Eye (tissue), 1 donor: Measurements from ENCODE around the gene TOX3.

Experiments
- DNase-seq: peaks from one replicate; pipeline ENCODE4 v3.0.0-alpha.2; 2015

Gene TOX3

DNA sequence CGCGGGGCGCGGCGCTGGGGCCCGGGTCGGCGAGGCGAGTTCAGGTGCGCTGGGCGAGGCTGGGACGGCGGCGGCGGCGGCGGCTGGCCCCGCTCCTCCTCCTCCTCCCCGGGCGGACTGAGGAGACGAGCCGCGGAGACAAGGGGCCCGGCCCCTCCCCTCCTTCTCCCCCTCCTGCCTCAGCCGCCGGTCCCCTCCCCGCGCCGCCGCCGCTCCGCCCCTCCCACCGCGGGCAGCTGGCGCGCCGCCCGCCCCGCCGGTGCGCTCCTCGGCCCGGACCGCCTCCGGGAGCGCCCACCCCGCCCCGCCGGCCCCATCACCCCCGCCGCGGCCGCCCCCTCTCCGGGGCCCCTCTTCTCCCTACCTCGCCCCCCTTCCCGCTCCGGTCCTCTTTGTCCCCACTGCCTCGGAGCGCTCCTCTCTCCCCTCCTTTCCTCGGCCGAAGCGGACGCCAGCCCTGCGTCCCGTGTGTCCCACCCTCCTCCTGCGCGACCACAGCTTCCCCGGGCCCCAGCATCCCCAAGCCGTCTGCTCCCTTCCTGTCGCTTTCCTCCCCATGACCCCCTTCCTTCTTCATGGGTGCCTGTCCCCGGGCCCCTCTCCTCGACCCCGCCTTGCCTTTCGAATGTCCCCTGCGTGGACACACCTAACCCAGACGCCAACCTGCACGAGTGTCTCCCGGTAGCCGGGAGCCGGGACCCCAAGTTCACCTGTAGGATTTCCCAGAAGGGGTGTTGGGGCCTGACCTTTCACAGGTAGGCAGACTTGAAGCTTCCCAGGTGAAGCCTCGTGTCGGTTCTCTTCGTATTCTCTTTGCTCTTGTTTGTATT, at the start of gene TOX3:
Gene TOX3, minus strand, starts transcription at position 140 of the 830 bp plus-strand sequence. CDS start 420 bp downstream, outside the sequence.
- peak; percentile 82 for DNase-seq

DNA sequence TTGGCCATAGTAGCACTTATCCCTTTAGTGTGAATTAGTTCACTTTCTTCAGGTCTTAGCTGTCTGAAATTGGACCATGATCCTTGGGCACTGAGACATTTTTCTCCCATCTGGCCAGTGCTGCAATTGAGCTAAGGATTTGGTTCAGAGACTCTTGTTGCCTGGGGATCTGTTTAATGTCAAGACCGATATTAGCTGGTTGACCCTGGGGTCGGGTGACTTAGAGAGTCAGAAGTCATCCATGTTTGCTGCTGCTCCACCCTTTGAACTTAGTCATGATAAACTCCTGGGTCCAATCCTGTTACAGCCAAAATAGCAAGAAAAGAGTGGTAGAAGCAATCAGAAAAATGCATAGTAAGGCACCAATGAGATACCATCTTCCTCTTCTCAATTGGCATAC, 45.8 kb upstream of the TOX3 start:
- DNase-seq, result no peak

- DNase-seq, result no peak
Measured at GRCh38 chr16:52591934-52592592, 45.1 kb upstream of the TOX3 start.

GRCh38 chr16:52591471-52591870, 44.5 kb upstream of the TOX3 start:
- DNase-seq, result no peak

DNA sequence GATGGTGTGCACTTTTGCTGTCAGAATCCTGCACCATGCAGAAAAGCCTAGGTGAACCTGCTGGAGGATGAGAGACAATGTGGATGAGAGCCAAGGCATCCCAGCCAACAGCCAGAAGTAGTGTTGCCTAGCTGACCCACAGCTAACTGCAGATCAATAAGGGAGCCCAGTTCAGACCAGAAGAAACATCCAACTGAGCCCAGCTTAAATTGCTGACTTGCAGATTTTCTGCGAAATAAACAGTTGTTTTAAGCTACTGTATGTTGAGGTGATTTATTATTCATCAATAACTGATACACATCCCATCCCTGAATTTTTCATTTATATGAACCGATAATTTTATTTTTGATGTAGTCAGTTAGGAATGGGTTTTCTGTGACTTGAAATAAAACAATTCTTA, 39.2 kb upstream of the TOX3 start:
- no peak for DNase-seq

GRCh38 chr16:52584354-52585320, 37.7 kb upstream of the TOX3 start:
- no peak for DNase-seq

GRCh38 chr16:52581530-52581929, 34.6 kb upstream of the TOX3 start:
- no peak for DNase-seq

DNA sequence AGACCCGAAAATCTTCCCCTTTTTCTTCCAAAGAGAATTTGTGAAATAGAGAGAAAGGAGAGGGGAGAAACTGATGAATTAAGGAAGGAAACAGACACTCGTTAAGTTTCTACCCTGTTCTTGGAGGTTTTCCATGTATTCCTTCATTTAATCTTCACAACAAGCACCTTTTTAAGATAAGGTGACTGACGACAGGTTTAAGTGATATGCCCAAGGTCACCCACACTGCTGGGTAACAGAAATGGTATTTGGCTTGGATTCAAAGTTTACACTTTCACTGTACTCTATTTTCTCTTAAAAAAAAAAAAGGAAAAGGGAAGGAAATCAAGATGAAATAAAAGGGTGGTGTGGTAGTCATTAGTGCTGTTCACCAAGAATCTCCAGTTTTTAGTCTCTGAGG, 33.5 kb upstream of the TOX3 start:
- no peak for DNase-seq

DNA sequence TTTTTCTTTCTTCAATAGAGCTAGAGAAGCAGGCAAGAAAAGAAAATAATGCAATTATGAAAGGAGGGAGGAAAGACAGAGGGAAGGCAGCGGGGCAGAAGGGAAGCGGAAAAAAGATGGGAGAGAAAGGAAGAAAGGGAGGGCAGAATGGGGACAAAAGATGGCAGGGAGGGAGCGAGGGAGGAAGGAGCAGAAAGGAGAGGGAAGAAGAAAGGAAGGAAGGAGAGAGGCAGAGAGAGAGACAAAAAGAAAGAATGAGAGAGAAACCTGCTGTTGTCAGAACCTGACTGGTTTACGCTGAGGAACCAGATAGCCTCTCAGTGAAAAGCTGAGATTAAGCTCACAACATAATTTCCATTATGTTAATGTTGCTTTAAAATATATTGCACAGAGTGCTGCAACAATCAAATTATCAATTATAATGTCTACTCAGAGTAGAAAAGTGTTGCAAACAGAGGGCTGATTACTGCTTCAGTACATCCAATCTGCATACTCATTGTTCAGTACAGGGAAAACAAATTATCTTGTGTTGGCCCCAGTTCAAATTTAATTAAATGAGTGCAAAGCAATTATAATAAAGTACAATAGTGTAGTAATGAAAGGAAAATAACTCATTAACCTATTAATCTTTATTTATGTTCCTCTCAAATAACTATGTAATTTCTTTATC, 32.0 kb upstream of the TOX3 start:
- DNase-seq, result no peak

DNA sequence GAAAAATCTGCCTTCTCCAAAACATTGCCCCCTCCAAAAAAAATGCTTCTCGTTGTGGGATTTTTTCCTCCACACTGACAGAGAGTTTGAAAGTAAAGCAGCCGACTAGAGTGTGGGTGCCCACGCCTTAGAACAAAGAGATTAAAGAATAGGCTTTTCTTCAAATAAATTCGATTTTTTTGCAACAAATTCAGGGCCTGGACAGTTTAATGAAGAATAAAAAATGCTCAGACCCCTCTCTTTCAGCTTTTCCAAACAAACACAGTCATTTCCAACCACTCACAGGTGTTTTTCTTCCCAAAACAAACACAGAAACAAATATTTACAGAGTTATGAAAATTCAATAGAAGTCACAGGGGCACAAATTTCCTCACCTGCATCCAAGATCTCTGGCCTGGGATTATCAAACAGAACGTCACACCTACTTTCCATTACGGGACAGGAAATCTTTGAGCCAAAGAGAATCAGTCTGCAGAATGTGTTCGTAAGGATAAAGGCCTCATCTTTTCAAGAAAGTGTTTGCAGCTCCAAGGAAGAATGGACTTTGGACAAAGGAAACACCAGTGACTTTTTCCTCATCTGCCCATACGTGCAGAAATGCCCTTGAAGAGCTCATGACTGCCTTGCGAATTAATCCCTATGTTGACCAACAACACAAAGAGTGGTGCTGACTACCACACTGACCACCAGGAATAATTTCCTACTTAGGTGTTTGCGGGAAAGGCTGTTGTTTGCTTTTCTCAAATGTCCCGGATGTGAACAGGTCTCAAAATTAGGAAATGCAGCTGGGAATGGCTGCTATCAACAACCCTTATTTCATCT, 31.3 kb upstream of the TOX3 start:
- DNase-seq, result no peak

DNA sequence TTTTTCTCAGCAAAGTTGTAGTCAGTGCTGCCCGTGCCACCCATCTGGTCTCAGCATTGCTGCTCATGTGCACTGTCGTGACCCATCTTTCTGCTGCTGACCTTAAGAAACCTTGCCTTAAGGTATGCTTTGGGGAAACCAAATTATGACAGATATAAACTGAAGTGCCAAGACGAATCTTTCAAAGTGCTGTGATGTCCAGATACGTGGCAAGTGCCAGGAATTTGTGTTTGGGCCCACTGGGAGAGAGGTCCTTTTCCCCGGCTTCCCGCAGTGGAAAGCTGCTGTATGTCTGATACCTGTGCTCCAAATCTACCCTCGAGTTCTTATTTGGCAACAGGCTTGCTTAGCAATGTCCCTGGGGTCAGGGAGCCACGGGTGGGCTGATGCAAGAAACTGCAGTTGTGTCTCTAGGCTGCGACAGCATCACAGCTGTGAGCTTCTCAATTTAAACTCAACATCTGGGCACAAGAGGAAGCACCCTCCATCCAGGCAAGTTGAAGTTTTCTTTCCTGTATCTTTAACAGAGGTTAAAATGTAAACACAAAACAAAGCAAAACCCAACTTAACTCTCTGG, 30.3 kb upstream of the TOX3 start:
- no peak for DNase-seq

DNA sequence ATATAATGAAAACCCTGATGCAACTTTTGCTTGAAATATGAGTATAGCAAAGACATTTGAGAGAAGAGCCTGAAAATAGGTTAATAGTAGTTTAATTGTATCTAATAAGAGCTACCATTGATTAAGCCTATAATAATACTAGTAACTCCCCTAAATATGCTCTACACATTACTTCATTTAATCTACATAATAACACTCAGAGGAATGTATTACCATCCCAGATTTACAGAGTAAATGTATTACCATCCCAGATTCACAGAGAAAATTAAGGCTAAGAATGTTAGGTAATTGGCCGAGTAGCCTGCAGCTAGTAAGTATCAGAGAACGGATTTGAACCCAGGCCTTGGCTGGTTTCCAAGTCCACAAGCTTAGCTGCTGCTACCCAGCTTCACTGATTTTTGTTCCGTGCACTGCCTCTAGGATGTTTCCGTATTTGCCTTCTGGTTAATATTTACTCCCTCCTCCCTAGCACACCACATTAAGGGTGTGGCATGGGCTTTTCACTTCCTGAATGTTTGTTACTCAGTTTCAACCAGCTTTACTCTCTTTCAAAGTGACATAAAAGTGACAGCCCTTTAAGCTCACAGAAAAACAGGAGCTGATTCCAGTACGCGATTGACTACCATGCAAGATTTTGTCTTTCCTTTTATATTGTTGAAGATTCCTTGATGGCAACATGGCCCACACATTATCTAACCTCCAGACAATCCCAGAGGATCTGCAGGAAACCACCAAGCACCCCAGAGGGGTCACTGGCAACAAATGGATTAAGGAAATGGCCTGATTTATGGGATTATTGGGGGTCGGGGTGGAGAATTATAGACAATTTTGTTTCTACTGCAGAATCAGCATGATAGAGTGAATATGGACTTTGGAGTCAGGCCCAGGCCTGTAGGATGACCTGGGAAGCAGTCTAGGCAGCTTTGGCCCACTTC, 26.7 kb upstream of the TOX3 start:
- DNase-seq, result no peak

GRCh38 chr16:52572656-52573055, 25.7 kb upstream of the TOX3 start:
- no peak for DNase-seq

DNA sequence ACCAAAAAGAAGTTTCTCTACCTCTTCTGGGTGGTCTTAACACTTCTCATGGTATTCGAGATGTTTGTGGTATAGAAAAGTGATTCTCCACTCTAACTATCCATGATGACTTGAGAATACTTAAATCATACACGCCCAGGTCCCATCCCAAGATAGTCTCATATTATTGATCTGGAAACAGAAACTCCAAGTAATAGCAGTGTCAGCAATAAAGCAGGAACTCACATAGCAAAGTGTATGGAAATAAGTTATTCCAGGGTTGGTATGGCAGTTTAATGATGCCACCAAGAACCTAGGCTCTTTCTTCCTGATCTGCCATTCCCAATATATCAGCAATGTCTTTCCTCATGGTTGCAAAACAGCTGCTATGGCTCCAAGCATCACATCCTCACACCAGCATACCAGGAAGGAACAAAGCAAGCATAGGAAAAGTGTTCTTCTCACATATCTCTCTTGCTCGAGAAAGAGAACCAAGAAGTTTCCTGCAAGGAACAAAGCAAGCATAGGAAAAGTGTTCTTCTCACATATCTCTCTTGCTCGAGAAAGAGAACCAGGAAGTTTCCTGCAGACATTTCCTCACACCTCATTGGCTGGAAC, 23.6 kb upstream of the TOX3 start:
- no peak for DNase-seq

DNA sequence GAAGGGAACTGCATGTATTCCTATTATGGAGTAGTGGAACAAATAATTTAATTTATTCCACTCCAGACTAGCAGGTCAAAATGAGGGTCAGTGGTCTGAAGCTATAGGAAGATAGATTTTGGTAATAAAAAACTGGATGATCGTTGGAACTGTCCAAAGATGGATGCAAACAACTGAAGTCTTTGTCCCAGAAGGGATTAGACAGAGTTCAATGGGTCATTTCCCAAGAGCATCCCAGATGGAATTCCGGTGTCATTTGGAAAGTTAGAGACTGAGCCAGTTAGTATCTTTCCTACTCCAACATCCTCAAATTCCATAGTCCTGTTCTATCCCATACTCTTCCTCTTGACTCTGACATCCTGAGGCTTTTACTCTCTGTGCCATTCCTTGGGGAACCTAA, 22.8 kb upstream of the TOX3 start:
- DNase-seq, result no peak

DNA sequence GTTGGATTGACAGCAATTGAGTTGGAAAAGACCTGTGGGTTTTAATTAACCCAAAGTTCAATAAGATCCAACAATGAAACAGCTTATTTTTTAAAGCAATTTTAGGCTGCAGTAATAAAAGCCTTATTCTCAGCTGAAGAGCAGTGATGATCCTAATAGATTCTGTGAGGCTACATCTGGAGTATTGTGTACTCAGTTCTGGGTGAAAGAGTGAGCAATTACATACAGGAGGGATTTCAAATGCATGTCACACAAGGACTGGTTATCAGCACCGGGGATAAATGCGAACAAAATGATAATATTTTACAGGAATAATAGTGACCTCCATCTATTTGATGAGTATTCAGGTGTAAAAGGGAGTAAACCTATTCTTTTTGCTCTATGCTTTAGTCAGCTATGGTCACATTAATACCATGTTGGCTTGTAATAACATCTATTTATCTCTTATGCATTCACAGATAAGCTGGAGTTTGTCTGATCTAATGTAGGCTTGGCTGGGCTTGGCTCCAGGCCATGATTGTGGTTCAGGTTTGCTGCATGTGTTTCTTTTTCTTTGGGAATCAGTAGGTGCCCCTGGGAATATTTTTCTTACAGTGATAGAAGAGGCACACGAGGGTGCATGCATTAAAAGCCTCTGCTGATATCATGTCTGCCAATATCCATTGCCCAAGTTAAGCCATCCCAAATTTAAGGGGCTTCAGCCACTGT, 22.2 kb upstream of the TOX3 start:
- DNase-seq, result no peak

DNA sequence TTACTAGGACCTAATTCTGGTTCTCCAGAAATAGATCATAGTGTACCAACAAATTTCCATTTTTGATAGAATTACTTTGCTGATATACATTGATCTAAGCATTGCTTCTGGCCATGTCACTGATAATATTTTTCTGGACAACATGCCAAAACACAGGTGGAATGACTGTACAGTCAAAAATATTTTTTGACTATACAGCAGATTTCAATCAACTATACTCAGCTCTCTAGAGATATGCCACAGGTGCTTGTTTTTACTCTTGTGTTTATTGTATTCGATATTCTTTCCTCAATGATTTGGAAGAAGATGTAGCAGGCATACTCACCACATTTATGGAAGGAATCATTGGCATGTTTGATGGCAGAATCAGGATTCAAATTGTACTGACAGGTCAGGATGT, 21.6 kb upstream of the TOX3 start:
- DNase-seq, result no peak

GRCh38 chr16:52567193-52567592, 20.2 kb upstream of the TOX3 start:
- DNase-seq, result no peak
